SK-N-SH treated with all-trans-retinoic acid at 6 μM for 48 hours (cell line): Measurements from ENCODE around the gene DOCK1.

Experiments
- ATAC-seq: fragments of 200-7000 bp; cut with Tn5 transposase; 3 replicates; pipeline ENCODE4 v1.9.1; 2020; ENCODE audit warnings: mild to moderate bottlenecking, moderate library complexity
- ARNTL ChIP-seq: fragments of 450-650 bp; formaldehyde crosslinking; IDR thresholded peaks from 2 replicates; pipeline ENCODE4 v1.5.0; 2020; ENCODE audit warnings: low read depth, mild to moderate bottlenecking, moderate library complexity, borderline replicate concordance
- BACH2 ChIP-seq: fragments of 250-450 bp; sonication (Bioruptor Pico); IDR thresholded peaks from 2 replicates; pipeline ENCODE4 v1.9.0; 2021; ENCODE audit warnings: mild to moderate bottlenecking, borderline replicate concordance
- CREB5 ChIP-seq: fragments of 250-450 bp; sonication (Bioruptor Pico); IDR thresholded peaks from 2 replicates; pipeline ENCODE4 v1.5.1; 2020; ENCODE audit warnings: low read depth, mild to moderate bottlenecking, moderate library complexity
- CSDC2 ChIP-seq: fragments of 250-450 bp; sonication (Bioruptor Pico); IDR thresholded peaks from 2 replicates; pipeline ENCODE4 v1.5.0; 2020; ENCODE audit warnings: mild to moderate bottlenecking, moderate library complexity
- CSRNP3 ChIP-seq: fragments of 250-450 bp; sonication (Bioruptor Pico); IDR thresholded peaks from 2 replicates; pipeline ENCODE4 v1.5.1; 2021; ENCODE audit warnings: mild to moderate bottlenecking, moderate library complexity
- ESRRG ChIP-seq: fragments of 250-450 bp; sonication (Bioruptor Pico); IDR thresholded peaks from 2 replicates; pipeline ENCODE4 v1.6.1; 2021; ENCODE audit warnings: mild to moderate bottlenecking
- GLIS3 ChIP-seq: fragments of 250-450 bp; sonication (Bioruptor Pico); IDR thresholded peaks from 2 replicates; pipeline ENCODE4 v1.5.0; 2020; ENCODE audit warnings: mild to moderate bottlenecking, moderate library complexity
- ISL1 ChIP-seq: fragments of 250-450 bp; sonication (Bioruptor Pico); IDR thresholded peaks from 2 replicates; pipeline ENCODE4 v2.1.2; 2022; ENCODE audit warnings: mild to moderate bottlenecking, moderate library complexity
- OSR1 ChIP-seq: fragments of 250-450 bp; sonication (Bioruptor Pico); IDR thresholded peaks from 2 replicates; pipeline ENCODE4 v1.8.0; 2022; ENCODE audit warnings: moderate library complexity, mild to moderate bottlenecking, inconsistent platforms
- PATZ1 ChIP-seq: fragments of 250-450 bp; sonication (Bioruptor Pico); IDR thresholded peaks from 2 replicates; pipeline ENCODE4 v1.8.0; 2020; ENCODE audit warnings: mild to moderate bottlenecking, moderate library complexity, borderline replicate concordance
- POU6F1 ChIP-seq: fragments of 250-450 bp; sonication (Bioruptor Pico); IDR thresholded peaks from 2 replicates; pipeline ENCODE4 v1.8.0; 2021; ENCODE audit warnings: low read depth, mild to moderate bottlenecking, moderate library complexity, borderline replicate concordance
- PPARA ChIP-seq: fragments of 250-450 bp; sonication (Bioruptor Pico); IDR thresholded peaks from 2 replicates; pipeline ENCODE4 v1.5.0; 2020; ENCODE audit warnings: mild to moderate bottlenecking, borderline replicate concordance
- RARB ChIP-seq: fragments of 250-450 bp; sonication (Bioruptor Pico); IDR thresholded peaks from 2 replicates; pipeline ENCODE4 v1.8.0; 2021; ENCODE audit warnings: mild to moderate bottlenecking, moderate library complexity
- SNAI2 ChIP-seq: fragments of 250-450 bp; sonication (Bioruptor Pico); IDR thresholded peaks from 2 replicates; pipeline ENCODE4 v1.5.0; 2020; ENCODE audit warnings: mild to moderate bottlenecking, moderate library complexity
- TCF4 ChIP-seq: fragments of 250-450 bp; sonication (Bioruptor Pico); IDR thresholded peaks from 2 replicates; pipeline ENCODE4 v1.8.0; 2021; ENCODE audit warnings: mild to moderate bottlenecking, moderate library complexity, borderline replicate concordance
- TSHZ2 ChIP-seq: fragments of 250-450 bp; sonication (Bioruptor Pico); IDR thresholded peaks from 2 replicates; pipeline ENCODE4 v1.5.0; 2020; ENCODE audit warnings: mild to moderate bottlenecking, moderate library complexity
- ZC3H10 ChIP-seq: fragments of 250-450 bp; sonication (Bioruptor Pico); IDR thresholded peaks from 2 replicates; pipeline ENCODE4 v1.5.1; 2021; ENCODE audit warnings: mild to moderate bottlenecking, moderate library complexity
- ZFP3 ChIP-seq: fragments of 250-450 bp; sonication (Bioruptor Pico); IDR thresholded peaks from 2 replicates; pipeline ENCODE4 v1.5.0; 2020; ENCODE audit warnings: mild to moderate bottlenecking, moderate library complexity
- ZFP30 ChIP-seq: fragments of 450-650 bp; formaldehyde crosslinking; IDR thresholded peaks from 2 replicates; pipeline ENCODE4 v1.5.0; 2022; ENCODE audit warnings: mild to moderate bottlenecking, moderate library complexity
- ZNF565 ChIP-seq: fragments of 450-650 bp; formaldehyde crosslinking; conservative IDR thresholded peaks from 2 replicates; pipeline ENCODE4 v1.5.0; 2020; ENCODE audit warnings: low read depth, mild to moderate bottlenecking, moderate library complexity
- ZNF70 ChIP-seq: fragments of 450-650 bp; formaldehyde crosslinking; IDR thresholded peaks from 2 replicates; pipeline ENCODE4 v1.5.0; 2020; ENCODE audit warnings: mild to moderate bottlenecking, moderate library complexity
- ZNF8 ChIP-seq: fragments of 450-650 bp; formaldehyde crosslinking; IDR thresholded peaks from 2 replicates; pipeline ENCODE4 v1.5.0; 2020; ENCODE audit warnings: mild to moderate bottlenecking, moderate library complexity

Gene DOCK1

GRCh38 chr10:127278001-127278400, 372.8 kb downstream of the DOCK1 start:
- TF ChIP-seq ESRRG (CRISPR knock-in tag), result no peak
- no peak for TF ChIP-seq OSR1
- ATAC-seq, result peak; percentile 45; the same call in 2 of the 3 replicates

- TF ChIP-seq ZNF70 (CRISPR knock-in tag) (no peak), ZFP30 (CRISPR knock-in tag) (no peak), PATZ1 (CRISPR knock-in tag) (no peak), ZC3H10 (no peak), GLIS3 (CRISPR knock-in tag) (no peak), SNAI2 (CRISPR knock-in tag) (no peak), ZFP3 (CRISPR knock-in tag) (no peak), OSR1 (no peak), POU6F1 (CRISPR knock-in tag) (no peak), PPARA (no peak), TSHZ2 (CRISPR knock-in tag) (no peak), ZNF8 (CRISPR knock-in tag) (no peak), ESRRG (CRISPR knock-in tag) (no peak), BACH2 (CRISPR knock-in tag) (no peak), ISL1 (CRISPR knock-in tag) (no peak), ARNTL (CRISPR knock-in tag) (no peak), TCF4 (CRISPR knock-in tag) (no peak), CSRNP3 (CRISPR knock-in tag) (no peak)
- ATAC-seq, result no peak
These were observed 374.1 kb downstream of the DOCK1 start for GRCh38 chr10:127279334-127279774.

- ATAC-seq, result no peak
- no peak for TF ChIP-seq CSRNP3 (CRISPR knock-in tag)
- no peak for TF ChIP-seq ESRRG (CRISPR knock-in tag)
- TF ChIP-seq RARB (CRISPR knock-in tag), result no peak
- TF ChIP-seq CSDC2, result no peak
- TF ChIP-seq SNAI2 (CRISPR knock-in tag), result no peak
- TF ChIP-seq ZNF565 (CRISPR knock-in tag), result no peak
- no peak for TF ChIP-seq ZNF8 (CRISPR knock-in tag)
- no peak for TF ChIP-seq TSHZ2 (CRISPR knock-in tag)
- no peak for TF ChIP-seq POU6F1 (CRISPR knock-in tag)
- TF ChIP-seq CREB5 (CRISPR knock-in tag), result no peak
These were observed 375.2 kb downstream of the DOCK1 start for GRCh38 chr10:127280446-127280845.
